ENCODE measurements around the gene TMEM74B.
"Not testable (repeated sequence)": the region's sequence is repeated elsewhere in the genome, so short reads cannot be mapped to it uniquely, and the experiment has no call there.

Gene TMEM74B

GRCh38 chr20:1178623-1179022, 6.2 kb downstream of the TMEM74B start:
- no peak for DNase-seq (ENCODE audit: low spot score)

- no peak for DNase-seq (ENCODE audit: low spot score)
Observed at GRCh38 chr20:1178103-1178502, 6.7 kb downstream of the TMEM74B start.

- DNase-seq (ENCODE audit: low spot score) = no peak
Observed at GRCh38 chr20:1177680-1178079, 7.1 kb downstream of the TMEM74B start.

DNA sequence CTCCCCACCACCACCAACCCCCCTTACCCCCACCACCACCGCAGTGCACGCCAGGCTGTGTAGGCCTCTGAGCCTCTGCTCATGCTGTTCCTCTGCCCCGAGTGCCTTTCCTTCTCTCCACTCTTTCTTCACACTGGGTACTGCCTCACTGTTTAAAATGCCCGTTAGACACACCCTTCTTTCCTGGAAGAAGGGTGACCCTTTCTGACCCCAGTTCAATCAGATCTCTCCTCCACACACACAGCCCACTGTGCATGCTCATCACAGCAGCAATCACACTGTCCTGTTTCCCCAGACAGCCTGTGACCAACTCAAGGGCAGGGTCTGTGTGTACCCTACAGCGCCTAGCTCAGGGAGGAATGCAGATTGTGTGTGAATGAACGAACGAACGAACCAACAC, 10.0 kb downstream of the TMEM74B start:
- no peak for DNase-seq (ENCODE audit: low spot score)

- no peak for DNase-seq (ENCODE audit: low spot score)
Observed at GRCh38 chr20:1173698-1174097, 11.1 kb downstream of the TMEM74B start.

DNA sequence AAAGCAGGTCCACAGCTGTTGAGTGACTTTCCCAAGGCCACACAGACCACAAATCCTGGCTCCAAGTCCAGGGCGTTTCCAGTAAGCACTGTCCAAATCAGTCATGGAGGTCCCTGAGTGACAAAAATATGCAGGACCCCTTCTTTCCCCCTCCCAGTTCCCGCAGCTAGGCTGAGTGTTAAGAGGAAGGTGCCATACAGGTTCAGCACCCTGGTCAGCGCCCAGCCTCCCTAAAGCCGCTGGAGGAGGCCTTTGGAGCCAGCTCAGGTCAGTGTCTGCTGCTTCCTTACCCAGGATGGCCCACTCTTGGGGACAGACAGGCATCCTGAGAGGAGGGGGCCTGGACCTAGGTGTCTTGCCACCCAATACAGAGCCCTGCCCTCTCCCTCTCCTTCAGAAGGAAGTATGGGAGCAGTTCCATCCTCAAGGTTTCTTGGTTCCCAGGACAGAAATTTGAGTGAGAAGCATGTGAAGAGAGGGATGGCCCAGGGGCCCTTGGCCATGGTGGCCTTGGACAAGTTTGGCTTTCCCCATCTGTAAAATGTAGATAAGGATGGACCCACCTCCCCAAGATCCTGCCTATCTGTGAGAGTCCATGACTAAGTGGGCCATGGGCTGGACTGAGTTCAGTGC, 13.2 kb downstream of the TMEM74B start:
- DNase-seq (ENCODE audit: low spot score) = no peak

DNA sequence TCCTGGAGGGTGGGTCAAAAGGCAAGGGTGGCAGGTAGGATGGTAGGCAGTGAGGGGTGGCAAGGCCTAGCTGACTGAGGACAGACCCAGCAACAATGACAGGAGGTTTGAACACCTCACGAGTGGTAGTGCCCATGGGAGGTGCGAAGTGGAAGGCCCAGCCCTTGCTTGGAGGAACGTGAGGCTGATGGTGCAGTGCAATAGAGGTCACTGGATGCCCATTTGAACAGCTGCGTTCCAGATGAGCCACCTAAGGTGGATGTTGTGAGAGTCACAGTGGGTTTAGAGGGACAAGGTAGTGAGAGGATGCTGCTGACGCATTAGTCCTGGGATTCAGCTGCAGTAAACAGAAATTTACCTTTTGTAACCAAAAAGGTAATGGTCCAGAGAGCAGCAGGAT, 15.6 kb downstream of the TMEM74B start:
- no peak for DNase-seq (ENCODE audit: low spot score)

GRCh38 chr20:1166948-1167720, 17.6 kb downstream of the TMEM74B start:
- no peak for DNase-seq (ENCODE audit: low spot score)

GRCh38 chr20:1165941-1166340, 18.8 kb downstream of the TMEM74B start:
- DNase-seq (ENCODE audit: low spot score) = no peak

GRCh38 chr20:1165521-1165920, 19.3 kb downstream of the TMEM74B start:
- DNase-seq (ENCODE audit: low spot score) = no peak

GRCh38 chr20:1164871-1165270, 19.9 kb downstream of the TMEM74B start:
- DNase-seq (ENCODE audit: low spot score) = no peak

DNA sequence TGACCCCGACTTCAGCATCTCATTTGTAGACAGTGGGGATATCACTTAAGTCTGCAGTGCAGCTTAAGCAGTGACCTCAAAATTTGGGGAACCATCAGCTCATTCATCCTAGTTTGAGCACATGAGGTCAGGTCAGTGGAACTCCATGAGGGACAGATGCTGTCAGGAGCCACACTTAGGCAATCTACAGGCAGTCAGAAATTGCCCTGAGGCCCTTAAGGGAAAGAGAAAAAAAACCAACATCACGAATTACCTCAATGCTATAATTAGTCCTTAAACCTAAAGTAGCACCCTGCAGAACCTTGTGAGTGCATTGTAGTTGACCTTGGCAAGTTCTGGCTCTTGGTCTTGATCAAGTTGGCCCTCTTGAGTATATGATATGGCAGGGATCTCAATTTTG, 21.1 kb downstream of the TMEM74B start:
- DNase-seq (ENCODE audit: low spot score) = no peak

- DNase-seq (ENCODE audit: low spot score) = no peak
Observed at GRCh38 chr20:1163105-1163504, 21.7 kb downstream of the TMEM74B start.

DNA sequence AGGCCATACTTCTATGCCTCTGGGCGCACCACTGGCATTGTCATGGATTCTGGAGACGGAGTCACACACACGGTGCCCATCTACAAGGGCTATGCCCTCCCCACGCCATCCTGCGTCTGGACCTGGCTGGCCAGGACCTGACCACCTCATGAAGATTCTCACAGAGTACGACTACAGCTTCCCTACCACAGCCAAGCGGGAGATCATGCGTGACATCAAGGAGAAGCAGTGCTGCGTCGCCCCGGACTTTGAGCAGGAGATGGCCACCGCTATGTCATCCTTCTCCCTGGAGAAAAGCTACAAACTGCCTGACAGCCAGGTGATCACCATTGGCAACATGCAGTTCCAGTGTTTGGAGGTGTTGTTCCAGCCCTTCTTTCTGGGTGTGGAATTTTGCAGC, 23.8 kb downstream of the TMEM74B start:
- DNase-seq (ENCODE audit: low spot score) = no peak

GRCh38 chr20:1160496-1160895, 24.3 kb downstream of the TMEM74B start:
- no peak for DNase-seq (ENCODE audit: low spot score)

DNA sequence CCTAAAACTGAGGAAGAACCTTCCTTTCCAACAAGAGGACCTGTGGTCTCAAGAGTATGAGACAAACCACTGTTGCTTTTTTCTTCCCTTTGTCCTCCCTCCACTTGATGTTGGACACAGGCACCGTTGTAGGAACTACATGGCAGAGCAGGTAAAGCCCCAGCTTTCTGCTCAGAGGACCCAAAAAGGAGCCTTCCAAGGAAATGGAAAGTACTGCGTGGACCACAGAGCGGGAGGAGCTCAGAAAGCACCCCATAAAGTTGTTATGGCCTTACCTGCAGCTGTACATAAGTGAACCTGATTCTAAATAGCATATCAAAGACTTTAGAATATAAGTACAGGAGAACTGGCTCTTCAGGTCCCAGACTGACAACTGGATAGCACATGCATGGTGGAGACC, 29.4 kb downstream of the TMEM74B start:
- no peak for DNase-seq (ENCODE audit: low spot score)

DNA sequence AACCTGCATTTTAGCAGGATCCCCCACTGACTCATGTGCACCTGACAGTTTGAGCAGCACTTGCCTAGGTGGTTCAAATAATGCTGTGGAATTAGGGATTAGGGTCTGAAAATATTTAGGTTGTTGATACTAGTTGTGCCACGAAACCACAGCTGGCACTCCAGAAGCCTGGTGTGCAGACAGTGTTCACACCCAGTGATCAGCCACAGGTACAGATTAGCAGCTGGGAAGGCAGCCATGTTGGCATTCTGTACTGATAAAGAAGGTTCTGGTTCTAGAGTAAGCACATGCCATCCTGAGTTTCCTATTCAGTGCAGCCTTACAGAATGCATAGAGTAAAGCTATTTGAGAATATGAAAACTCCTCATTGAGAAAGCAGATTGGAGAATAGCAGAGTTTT, 30.1 kb downstream of the TMEM74B start:
- DNase-seq (ENCODE audit: low spot score) = no peak

GRCh38 chr20:1154226-1154625, 30.6 kb downstream of the TMEM74B start:
- no peak for DNase-seq (ENCODE audit: low spot score)

DNA sequence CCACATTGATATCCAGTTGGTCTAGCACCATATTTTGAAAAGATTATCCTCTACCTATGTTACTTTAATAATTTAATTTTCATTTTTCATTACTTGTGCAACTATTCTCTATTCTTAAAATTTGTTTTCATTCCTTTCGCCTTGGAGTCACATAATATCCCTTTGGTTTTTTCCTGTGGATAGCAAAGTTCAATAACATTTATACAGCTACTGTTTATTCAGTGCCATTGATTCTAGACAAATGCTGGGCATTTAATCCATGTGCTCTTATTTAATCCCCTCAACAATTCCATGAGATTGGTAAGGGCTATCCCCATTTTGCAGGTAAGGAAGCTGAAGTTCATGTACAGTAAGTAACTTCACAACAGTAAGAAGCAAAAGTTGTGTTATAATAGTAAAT, 33.8 kb downstream of the TMEM74B start:
- DNase-seq (ENCODE audit: low spot score) = no peak

- no peak for DNase-seq (ENCODE audit: low spot score)
Observed at GRCh38 chr20:1150218-1150617, 34.6 kb downstream of the TMEM74B start.

GRCh38 chr20:1149812-1150211, 35.0 kb downstream of the TMEM74B start:
- DNase-seq (ENCODE audit: low spot score) = not testable (repeated sequence)

- no peak for DNase-seq (ENCODE audit: low spot score)
Observed at GRCh38 chr20:1146957-1147356, 37.8 kb downstream of the TMEM74B start.

DNA sequence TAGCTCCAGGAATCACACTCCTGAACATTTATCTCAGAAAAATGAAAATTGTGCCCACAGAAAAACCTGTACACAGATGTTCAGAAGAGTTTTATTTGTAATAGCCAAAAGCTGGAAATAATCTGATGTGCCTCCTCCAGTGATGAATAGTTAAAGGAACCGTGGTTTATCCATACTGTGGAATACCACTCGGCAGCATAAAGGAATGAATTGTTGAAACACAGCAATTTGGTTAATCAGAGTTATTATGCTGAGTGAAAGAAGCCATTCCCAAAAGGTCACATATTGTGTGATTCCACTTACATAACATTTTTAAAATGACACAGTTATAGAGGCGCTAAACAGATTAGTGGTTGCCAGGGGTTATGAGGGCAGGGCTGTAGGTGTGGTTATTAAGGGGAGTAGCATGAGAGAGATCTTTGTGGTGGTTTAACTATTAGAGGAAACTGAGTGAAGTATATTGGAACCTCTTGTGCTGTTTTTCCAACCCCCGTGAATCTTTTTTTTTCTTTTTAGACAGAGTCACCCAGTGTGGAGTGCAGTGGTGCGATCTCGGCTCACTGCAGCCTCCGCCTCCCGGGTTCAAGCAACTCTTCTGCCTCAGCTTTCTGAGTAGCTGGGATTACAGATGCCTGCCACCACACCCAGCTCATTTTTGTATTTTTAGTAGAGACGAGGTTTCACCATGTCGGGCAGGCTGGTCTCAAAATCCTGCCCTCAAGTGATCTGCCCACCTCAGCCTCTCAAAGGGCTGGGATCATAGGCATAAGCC, 40.2 kb downstream of the TMEM74B start:
- no peak for DNase-seq (ENCODE audit: low spot score)
